HCT116 (cell line): ENCODE data around the gene DNMT3B. TPM values are rescaled to one million over a fixed set of nuclear protein-coding genes. Genes with fewer than 3 reads are reported as not detected.

ENCODE experiments used
- ATAC-seq: fragments of 200-7000 bp; cut with Tn5 transposase; 2 replicates; pipeline ENCODE4 v1.9.1; 2020; ENCODE audit warnings: mild to moderate bottlenecking, moderate library complexity
- BruUV-seq: library from RNA; stranded (reverse); fragments of 400-500 nt; replicated peaks from 2 replicates; lab custom pipeline; 2021; lab: Mats Ljungman, UMichigan
- CTCF ChIA-PET: fragments of 300-600 bp; sonication (Branson Sonifier 250); formaldehyde crosslinking; loops from one replicate; lab custom pipeline; 2021; ENCODE audit warnings: antibody characterized with exemption; lab: Charles Lee
- POLR2A ChIA-PET: fragments of 300-600, 350-600 bp; sonication (Branson Sonifier 250); formaldehyde crosslinking; loops from one replicate; lab custom pipeline; 2021; ENCODE audit warnings: antibody characterized with exemption; lab: Charles Lee
- RAD21 ChIA-PET, 2 experiments: fragments of 300-600 bp; sonication (Branson Sonifier 250); formaldehyde crosslinking; loops; one replicate each; lab custom pipeline; 2023; ENCODE audit warnings: low total read pairs in 2 of 2; ENCODE audit not compliant: uncharacterized antibody in 2 of 2, unreplicated experiment in 2 of 2, low non-redundant PET in 1 of 2; lab: Charles Lee
- DNase-seq: peaks from one replicate; pipeline ENCODE4 v3.0.0-alpha.2; 2010; ENCODE audit warnings: low read depth, low spot score
- H2AFZ ChIP-seq: fragments of 200-600 bp; shearing (Covaris generic), sonication (generic); 2 replicates; pipeline ENCODE4 v1.6.1; 2017; ENCODE audit warnings: low read depth, mixed run types, mixed read lengths, antibody characterized with exemption, low read length; ENCODE audit not compliant: poor library complexity, severe bottlenecking
- H3K27ac ChIP-seq: 2 replicates; pipeline ENCODE4 v1.5.1; 2012; ENCODE audit warnings: low read depth, low read length
- H3K27me3 ChIP-seq: fragments of 200-600 bp; sonication (generic); 2 replicates; pipeline ENCODE4 v1.6.1; 2016; ENCODE audit warnings: mixed run types, low read length, mixed read lengths; ENCODE audit not compliant: insufficient read depth
- H3K36me3 ChIP-seq, 2 experiments: fragments of 200-500 bp in 1 of 2; fragments of 200-600 bp in 1 of 2; sonication (Bioruptor generic) in 1 of 2; sonication (generic) in 1 of 2; 2 replicates each; pipeline versions ENCODE4 v1.5.1 to v1.6.1; 2014 to 2016; ENCODE audit warnings: low read length in 2 of 2, inconsistent platforms in 1 of 2, mixed read lengths in 1 of 2, mixed run types in 1 of 2; ENCODE audit not compliant: insufficient read depth in 2 of 2, control insufficient read depth in 1 of 2
- H3K4me1 ChIP-seq, 2 experiments: fragments of 200-600 bp in 1 of 2; sonication (generic) in 1 of 2; 2 replicates each; pipeline versions ENCODE4 v1.5.1 to v1.6.1; 2012 to 2017; ENCODE audit warnings: low read length in 2 of 2, inconsistent platforms in 1 of 2, mild to moderate bottlenecking in 1 of 2, mixed read lengths in 1 of 2, mixed run types in 1 of 2, moderate library complexity in 1 of 2; ENCODE audit not compliant: insufficient read depth in 2 of 2, control insufficient read depth in 1 of 2
- H3K4me2 ChIP-seq: fragments of 200-600 bp; sonication (generic); 2 replicates; pipeline ENCODE4 v1.6.1; 2017; ENCODE audit warnings: mixed run types, low read length, mixed read lengths
- H3K4me3 ChIP-seq, 2 experiments: fragments of 200-600 bp in 1 of 2; sonication (generic) in 1 of 2; replicated peaks in 1 of 2; 2 replicates each; pipeline ENCODE4 v1.5.1; 2011 to 2016; ENCODE audit warnings: low read length in 2 of 2, control low read depth in 1 of 2, low read depth in 1 of 2, mild to moderate bottlenecking in 1 of 2, mixed read lengths in 1 of 2, mixed run types in 1 of 2
- H3K79me2 ChIP-seq: fragments of 200-600 bp; sonication (generic); 2 replicates; pipeline ENCODE4 v1.6.1; 2017; ENCODE audit warnings: mild to moderate bottlenecking, mixed run types, low read length, moderate library complexity, mixed read lengths; ENCODE audit not compliant: insufficient read depth
- H3K9ac ChIP-seq: fragments of 200-600 bp; sonication (generic); 2 replicates; pipeline ENCODE4 v1.6.1; 2016; ENCODE audit warnings: low read length, mixed read lengths
- H3K9me2 ChIP-seq: fragments of 200-600 bp; sonication (generic), shearing (Covaris generic); 2 replicates; pipeline ENCODE4 v1.6.1; 2017; ENCODE audit warnings: mixed run types, mild to moderate bottlenecking, moderate library complexity; ENCODE audit not compliant: insufficient read depth
- H3K9me3 ChIP-seq, 2 experiments: fragments of 200-500 bp in 1 of 2; fragments of 200-600 bp in 1 of 2; sonication (Bioruptor generic) in 1 of 2; sonication (generic) in 1 of 2; 2 replicates each; pipeline ENCODE4 v1.6.1; 2014 to 2017; ENCODE audit warnings: low read length in 2 of 2, mixed read lengths in 2 of 2, inconsistent platforms in 1 of 2, low read depth in 1 of 2, mild to moderate bottlenecking in 1 of 2, mixed run types in 1 of 2, moderate library complexity in 1 of 2; ENCODE audit not compliant: control insufficient read depth in 1 of 2, insufficient read depth in 1 of 2
- H4K20me1 ChIP-seq: fragments of 200-600 bp; sonication (generic), shearing (Covaris generic); 2 replicates; pipeline ENCODE4 v1.6.1; 2017; ENCODE audit warnings: mixed run types, mild to moderate bottlenecking, moderate library complexity; ENCODE audit not compliant: insufficient read depth
- EGR1 ChIP-seq: IDR thresholded peaks from 2 replicates; pipeline ENCODE4 v1.6.1; 2012; ENCODE audit warnings: low read depth
- ELF1 ChIP-seq: IDR thresholded peaks from 2 replicates; pipeline ENCODE4 v1.6.1; 2012; ENCODE audit warnings: low read depth, borderline replicate concordance
- EZH2 ChIP-seq: fragments of 200-600 bp; sonication (generic); IDR thresholded peaks from 2 replicates; pipeline ENCODE4 v1.6.1; 2017; ENCODE audit warnings: antibody characterized with exemption, mixed run types
- EZH2phosphoT487 ChIP-seq: fragments of 200-600 bp; IDR thresholded peaks from 2 replicates; pipeline ENCODE4 v1.6.1; 2018; ENCODE audit warnings: antibody characterized with exemption, borderline replicate concordance
- FOSL1 ChIP-seq: IDR thresholded peaks from 2 replicates; pipeline ENCODE4 v1.6.1; 2012; ENCODE audit warnings: low read depth
- JUND ChIP-seq: IDR thresholded peaks from 2 replicates; pipeline ENCODE4 v1.6.1; 2012
- MAX ChIP-seq: IDR thresholded peaks from 2 replicates; pipeline ENCODE4 v1.6.1; 2012
- REST ChIP-seq: IDR thresholded peaks from 2 replicates; pipeline ENCODE4 v1.6.1; 2012; ENCODE audit warnings: low read depth
- SRF ChIP-seq: IDR thresholded peaks from 2 replicates; pipeline ENCODE4 v1.6.1; 2012; ENCODE audit warnings: low read depth
- TCF7L2 ChIP-seq: IDR thresholded peaks from 2 replicates; pipeline ENCODE4 v1.7.0; 2011; ENCODE audit warnings: borderline replicate concordance, inconsistent platforms; ENCODE audit not compliant: insufficient read depth, insufficient read length; ENCODE audit errors: extremely low read depth
- YY1 ChIP-seq: IDR thresholded peaks from 2 replicates; pipeline ENCODE4 v1.6.1; 2011; ENCODE audit warnings: low read length, low read depth, moderate library complexity, mild to moderate bottlenecking; ENCODE audit not compliant: insufficient replicate concordance; ENCODE audit errors: extremely low read depth
- ZFX ChIP-seq: fragments of 450-650 bp; IDR thresholded peaks from 2 replicates; pipeline ENCODE4 v1.6.1; 2017
- ZNF274 ChIP-seq: fragments of 200-500 bp; sonication (Bioruptor generic); IDR thresholded peaks from 2 replicates; pipeline ENCODE4 v1.6.1; 2014; ENCODE audit warnings: mild to moderate bottlenecking, low read depth, low read length, inconsistent platforms
- intact Hi-C: fragments of 100-400 bp; cut with micrococcal nuclease; formaldehyde crosslinking; loops from 2 replicates; pipeline ENCODE4 v1.10.0; 2022
- total RNA-seq: library from RNA; stranded (reverse); gene quantifications from one replicate; pipeline ENCODE4 v1.2.1, GENCODE V29; 2021; ENCODE audit not compliant: unreplicated experiment
- TF ChIP-seq, protein P1 (sequence below), 3 experiments: fragments of 200-600 bp in 1 of 3; sonication (generic) in 1 of 3; IDR thresholded peaks in 2 of 3; conservative IDR thresholded peaks in 1 of 3; 2 replicates each; pipeline ENCODE4 v1.5.1; 2012 to 2017; ENCODE audit warnings: low read depth in 2 of 3, low read length in 2 of 3, antibody characterized with exemption in 1 of 3, borderline replicate concordance in 1 of 3, control low read depth in 1 of 3, mild to moderate bottlenecking in 1 of 3, mixed read lengths in 1 of 3, mixed run types in 1 of 3, moderate library complexity in 1 of 3; ENCODE audit not compliant: insufficient read depth in 1 of 3
- TF ChIP-seq, protein P2 (sequence below): IDR thresholded peaks from 2 replicates; pipeline ENCODE4 v1.6.1; 2012

The DNMT3B gene
- total RNA-seq, 1 experiment from 2014 or later = 22.2 TPM

GRCh38 chr20:32790751-32791057 is 28.5 kb downstream of the DNMT3B start (continued):
- TF ChIP-seq, protein P1, sequence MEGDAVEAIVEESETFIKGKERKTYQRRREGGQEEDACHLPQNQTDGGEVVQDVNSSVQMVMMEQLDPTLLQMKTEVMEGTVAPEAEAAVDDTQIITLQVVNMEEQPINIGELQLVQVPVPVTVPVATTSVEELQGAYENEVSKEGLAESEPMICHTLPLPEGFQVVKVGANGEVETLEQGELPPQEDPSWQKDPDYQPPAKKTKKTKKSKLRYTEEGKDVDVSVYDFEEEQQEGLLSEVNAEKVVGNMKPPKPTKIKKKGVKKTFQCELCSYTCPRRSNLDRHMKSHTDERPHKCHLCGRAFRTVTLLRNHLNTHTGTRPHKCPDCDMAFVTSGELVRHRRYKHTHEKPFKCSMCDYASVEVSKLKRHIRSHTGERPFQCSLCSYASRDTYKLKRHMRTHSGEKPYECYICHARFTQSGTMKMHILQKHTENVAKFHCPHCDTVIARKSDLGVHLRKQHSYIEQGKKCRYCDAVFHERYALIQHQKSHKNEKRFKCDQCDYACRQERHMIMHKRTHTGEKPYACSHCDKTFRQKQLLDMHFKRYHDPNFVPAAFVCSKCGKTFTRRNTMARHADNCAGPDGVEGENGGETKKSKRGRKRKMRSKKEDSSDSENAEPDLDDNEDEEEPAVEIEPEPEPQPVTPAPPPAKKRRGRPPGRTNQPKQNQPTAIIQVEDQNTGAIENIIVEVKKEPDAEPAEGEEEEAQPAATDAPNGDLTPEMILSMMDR (IDR thresholded peaks at IDR 0.05 in 2 of 3, conservative IDR thresholded peaks at IDR 0.05 in 1 of 3; ENCODE audit: borderline replicate concordance in 1 of 3, insufficient read depth in 1 of 3, low read depth in 2 of 3, low read length in 2 of 3) = no peak
- TF ChIP-seq REST (no peak), TCF7L2 (no peak), SRF (no peak)

- Histone ChIP-seq H3K79me2 (no peaks in the 10 kb centered on the region), H3K9me2 (no peaks in the 10 kb centered on the region), H3K27ac (no peak overlapping the region), H3K4me1 (no peaks in the 10 kb centered on the region), H3K9ac (no peak overlapping the region), H3K4me2 (no peak overlapping the region), H3K9me3 (no peaks in the 10 kb centered on the region), H3K4me3 (no peak overlapping the region), H4K20me1 (no peaks in the 10 kb centered on the region), H3K36me3 (peaks cover 37 to 55% of the 10 kb centered on the region in 2 experiments), H3K27me3 (no peaks in the 10 kb centered on the region), H2AFZ (no peak overlapping the region)
- no peak for DNase-seq
- CTCF ChIA-PET = interaction anchor here (0.6 kb wide), 1 partner anchor 103 kb away, joined by 3 read pairs; no protein-coding TSS in a partner anchor
- RAD21 ChIA-PET = no interaction called here
- no peak for ATAC-seq
- TF ChIP-seq FOSL1 (no peak), EZH2phosphoT487 (no peak), SRF (no peak), MAX (no peak), ZFX (no peak), YY1 (no peak), EZH2 (no peak), ELF1 (no peak), JUND (no peak), EGR1 (no peak), ZNF274 (no peak)
- TF ChIP-seq, protein P2, sequence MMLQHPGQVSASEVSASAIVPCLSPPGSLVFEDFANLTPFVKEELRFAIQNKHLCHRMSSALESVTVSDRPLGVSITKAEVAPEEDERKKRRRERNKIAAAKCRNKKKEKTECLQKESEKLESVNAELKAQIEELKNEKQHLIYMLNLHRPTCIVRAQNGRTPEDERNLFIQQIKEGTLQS = no peak
- BruUV-seq = no TSS peak
- POLR2A ChIA-PET = no interaction called here
- intact Hi-C loops = loop anchor here (5.0 kb wide), 1 partner anchor 285 kb away; the partner anchor contains the start of gene BPIFB4
These were observed 30.1 kb downstream of the DNMT3B start for GRCh38 chr20:32792316-32792715.
